AG04449 (cell line): Measurements from ENCODE around the gene GSE1.

ENCODE experiments used
- CTCF ChIA-PET: fragments of 350-600 bp; formaldehyde crosslinking; extraction: SDS; loops from one replicate; lab custom pipeline; 2021; ENCODE audit warnings: antibody characterized with exemption; lab: Yijun Ruan, JAX
- POLR2A ChIA-PET: fragments of 400-600, 350-600 bp; formaldehyde crosslinking; extraction: SDS; loops from one replicate; lab custom pipeline; 2020; ENCODE audit warnings: antibody characterized with exemption, inconsistent platforms; lab: Yijun Ruan, JAX
- DNase-seq: peaks from one replicate; pipeline ENCODE4 v3.0.0-alpha.2; 2010; ENCODE audit warnings: low read depth, low spot score
- H3K4me3 ChIP-seq: 2 replicates; pipeline ENCODE4 v1.5.1; 2011; ENCODE audit warnings: low read depth, mild to moderate bottlenecking, control low read depth, low read length
- TF ChIP-seq, protein P1 (sequence below): IDR thresholded peaks from one replicate; pipeline ENCODE4 v1.5.1; 2011; ENCODE audit warnings: mild to moderate bottlenecking, moderate library complexity, low read length, control low read depth, inconsistent platforms; ENCODE audit not compliant: insufficient read depth; ENCODE audit errors: missing control alignments

Gene GSE1

DNA sequence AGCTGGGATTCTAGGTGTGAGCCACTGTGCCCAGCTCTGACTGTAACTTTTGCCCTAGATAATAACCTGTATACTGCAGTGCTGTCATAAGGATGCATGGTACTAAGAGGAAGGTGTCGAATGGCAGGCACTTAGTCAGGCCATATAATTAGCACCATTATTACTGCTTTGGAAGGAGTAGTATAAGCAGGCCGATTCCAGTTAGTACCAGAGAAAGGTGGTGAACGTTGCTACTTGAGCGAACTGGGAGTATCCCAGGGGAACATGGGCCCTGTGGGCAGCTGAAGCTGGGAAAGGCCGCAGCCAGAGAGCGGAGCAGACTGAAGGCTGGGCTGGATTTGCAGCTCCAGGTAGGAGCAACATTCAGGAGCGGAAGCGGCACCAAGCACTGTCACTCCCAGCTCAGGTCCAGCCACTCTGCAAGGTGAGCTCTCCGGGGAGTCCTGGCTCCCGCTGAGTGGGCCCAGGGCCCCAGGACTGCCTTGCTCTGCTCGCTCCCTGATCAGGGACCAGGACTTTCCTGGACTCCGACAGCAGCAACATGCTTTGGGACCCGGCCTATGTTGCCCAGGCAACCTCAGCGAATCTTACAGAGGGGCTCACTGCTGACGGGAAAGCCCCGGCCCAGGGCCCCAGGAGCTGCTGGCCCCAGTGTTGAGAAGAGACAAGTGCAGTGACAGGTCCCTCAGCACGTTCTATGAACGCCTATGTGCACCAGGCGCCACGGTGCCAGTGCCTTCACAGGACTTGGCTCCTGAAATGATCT is 109.2 kb downstream of the GSE1 start:
- ChIA-PET POLR2A (interaction anchor here (0.6 kb wide), 1 partner anchor 14 kb away, joined by 4 read pairs; no protein-coding TSS in a partner anchor), CTCF (interaction anchor here (0.8 to 1.4 kb wide), 3 partner anchors 9 to 63 kb away, joined by 3 to 4 read pairs (median 3); no protein-coding TSS in a partner anchor)
- TF ChIP-seq, protein P1, sequence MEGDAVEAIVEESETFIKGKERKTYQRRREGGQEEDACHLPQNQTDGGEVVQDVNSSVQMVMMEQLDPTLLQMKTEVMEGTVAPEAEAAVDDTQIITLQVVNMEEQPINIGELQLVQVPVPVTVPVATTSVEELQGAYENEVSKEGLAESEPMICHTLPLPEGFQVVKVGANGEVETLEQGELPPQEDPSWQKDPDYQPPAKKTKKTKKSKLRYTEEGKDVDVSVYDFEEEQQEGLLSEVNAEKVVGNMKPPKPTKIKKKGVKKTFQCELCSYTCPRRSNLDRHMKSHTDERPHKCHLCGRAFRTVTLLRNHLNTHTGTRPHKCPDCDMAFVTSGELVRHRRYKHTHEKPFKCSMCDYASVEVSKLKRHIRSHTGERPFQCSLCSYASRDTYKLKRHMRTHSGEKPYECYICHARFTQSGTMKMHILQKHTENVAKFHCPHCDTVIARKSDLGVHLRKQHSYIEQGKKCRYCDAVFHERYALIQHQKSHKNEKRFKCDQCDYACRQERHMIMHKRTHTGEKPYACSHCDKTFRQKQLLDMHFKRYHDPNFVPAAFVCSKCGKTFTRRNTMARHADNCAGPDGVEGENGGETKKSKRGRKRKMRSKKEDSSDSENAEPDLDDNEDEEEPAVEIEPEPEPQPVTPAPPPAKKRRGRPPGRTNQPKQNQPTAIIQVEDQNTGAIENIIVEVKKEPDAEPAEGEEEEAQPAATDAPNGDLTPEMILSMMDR = no peak
- no peak overlapping the region for H3K4me3 ChIP-seq
- no peak for DNase-seq

DNA sequence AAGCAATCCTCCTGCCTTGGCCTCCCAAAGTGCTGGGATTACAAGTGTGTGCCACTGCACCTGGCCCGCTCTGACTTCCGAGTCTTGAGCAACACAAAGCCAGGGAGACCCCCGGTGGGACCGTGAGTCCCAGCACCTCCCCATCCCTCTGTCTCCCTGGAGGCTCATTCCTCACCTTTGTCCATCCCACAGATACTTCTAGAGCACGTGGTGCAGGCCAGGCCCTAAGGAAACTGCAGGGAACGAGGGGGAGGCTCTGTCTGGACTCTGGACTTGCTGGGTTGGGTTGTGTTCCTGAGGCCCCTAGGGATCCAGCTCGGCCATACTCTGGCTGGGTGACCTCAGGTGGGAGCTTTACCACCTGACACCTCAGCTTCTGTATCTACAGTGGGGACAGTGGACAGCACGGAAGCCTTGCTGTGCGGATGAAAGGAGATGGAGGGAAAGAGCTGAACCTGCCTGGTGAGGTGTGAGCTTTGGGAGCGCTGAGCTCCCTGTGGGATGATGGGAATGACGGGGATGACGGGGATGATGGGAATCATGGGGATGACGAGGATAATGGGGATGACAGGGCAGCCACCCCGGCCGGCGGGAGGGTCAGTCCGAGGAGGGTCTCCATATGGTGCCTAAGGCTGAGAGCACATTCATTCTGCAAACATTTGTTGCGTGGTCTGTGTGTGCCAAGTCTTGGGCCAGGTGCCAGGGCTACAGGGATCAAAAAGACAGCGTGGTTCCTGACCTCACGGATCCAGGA is 111.2 kb downstream of the GSE1 start:
- DNase-seq = no peak
- H3K4me3 ChIP-seq = no peak overlapping the region
- ChIA-PET POLR2A (no interaction called here), CTCF (interaction anchor here (0.8 to 2.8 kb wide), 4 partner anchors 7 to 471 kb away, joined by 3 to 32 read pairs (median 3); no protein-coding TSS in a partner anchor)
- TF ChIP-seq, protein P1 = no peak

DNA sequence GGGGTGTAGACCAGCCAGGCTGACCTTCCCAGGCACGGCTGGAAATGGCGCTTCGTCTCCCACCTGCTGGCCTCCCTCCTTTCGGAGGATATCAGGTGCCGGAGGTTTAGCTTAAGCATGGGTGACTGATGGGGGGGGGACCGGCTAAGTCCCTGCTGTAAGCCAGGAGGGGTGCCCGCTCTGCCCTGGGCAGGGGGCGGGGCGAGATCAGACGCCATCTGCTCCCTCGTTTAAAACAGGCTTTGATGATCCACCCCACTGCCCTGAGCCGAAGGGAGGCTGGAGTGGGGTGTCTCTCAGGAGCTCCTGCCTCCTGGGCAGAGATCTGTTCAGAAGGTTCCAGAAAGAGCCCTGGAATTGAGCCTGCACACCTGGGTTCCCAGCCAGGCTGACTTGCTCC is 111.8 kb downstream of the GSE1 start:
- TF ChIP-seq, protein P1 = no peak
- H3K4me3 ChIP-seq = no peak overlapping the region
- CTCF ChIA-PET = interaction anchor here (1.6 to 2.8 kb wide), 3 partner anchors 8 to 472 kb away, joined by 3 to 32 read pairs (median 7); no protein-coding TSS in a partner anchor
- DNase-seq = no peak
- POLR2A ChIA-PET = no interaction called here
